KBM-7 (cell line): ENCODE measurements around the gene EBF4.

Experiments used
- DNase-seq: peaks from one replicate; pipeline ENCODE4 v3.0.0-alpha.2; 2015
- in situ Hi-C: fragments of 300-500 bp; cut with MboI; formaldehyde crosslinking; loops from 2 replicates; pipeline ENCODE4 v1.14.3; 2020; ENCODE audit warnings: low sequenced_read_pairs, low pct_unique_long_range_greater_than_20kb, mixed read lengths

Gene EBF4

DNA sequence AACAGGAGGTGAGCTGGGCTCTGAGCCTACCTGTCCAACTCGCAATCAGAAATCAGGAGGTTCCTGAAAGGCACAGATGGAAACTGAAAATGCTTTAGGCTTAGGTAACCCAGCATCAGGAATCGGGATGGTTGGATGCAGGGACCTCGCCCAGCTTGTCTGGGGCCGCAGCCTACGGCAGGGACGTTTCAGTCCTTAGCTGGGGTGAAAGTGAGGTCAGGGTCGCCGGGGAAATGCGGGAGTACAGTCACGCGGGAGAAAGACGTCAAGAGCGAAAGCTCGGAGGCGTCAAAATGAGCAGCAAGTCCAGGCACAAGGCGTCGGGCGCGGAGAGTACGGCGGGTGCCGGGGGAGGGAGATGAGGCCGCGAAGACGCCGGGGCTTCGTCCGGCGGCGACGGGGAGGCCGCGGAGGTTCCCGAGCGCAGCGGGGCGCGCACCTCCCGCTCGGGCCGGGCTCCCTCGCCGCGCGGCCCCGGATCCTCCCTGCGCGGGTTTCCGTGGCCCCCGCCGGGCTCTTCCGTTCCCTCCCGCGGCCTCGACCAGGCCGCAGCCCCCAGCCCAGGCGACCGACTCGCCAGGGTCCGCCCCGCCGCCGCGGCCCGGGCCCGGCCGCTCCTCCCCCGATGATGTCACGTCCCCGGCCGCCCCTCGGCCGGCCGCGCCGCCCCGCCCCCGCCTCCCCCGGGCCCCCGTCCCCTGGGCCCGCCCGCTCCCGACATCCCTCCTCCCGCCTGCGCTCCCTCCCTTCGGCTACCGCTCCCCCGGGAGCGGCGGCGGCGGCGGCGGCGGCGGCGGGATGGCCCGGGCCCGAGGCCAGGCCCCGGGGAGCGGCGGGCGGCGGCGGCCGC, at the start of gene EBF4:
TSS of gene EBF4 (plus strand) at position 745 of the 850 bp plus-strand sequence. CDS start 866 bp downstream, outside the sequence.
- DNase-seq: peak; percentile 25
- in situ Hi-C loops: no loop called here

DNA sequence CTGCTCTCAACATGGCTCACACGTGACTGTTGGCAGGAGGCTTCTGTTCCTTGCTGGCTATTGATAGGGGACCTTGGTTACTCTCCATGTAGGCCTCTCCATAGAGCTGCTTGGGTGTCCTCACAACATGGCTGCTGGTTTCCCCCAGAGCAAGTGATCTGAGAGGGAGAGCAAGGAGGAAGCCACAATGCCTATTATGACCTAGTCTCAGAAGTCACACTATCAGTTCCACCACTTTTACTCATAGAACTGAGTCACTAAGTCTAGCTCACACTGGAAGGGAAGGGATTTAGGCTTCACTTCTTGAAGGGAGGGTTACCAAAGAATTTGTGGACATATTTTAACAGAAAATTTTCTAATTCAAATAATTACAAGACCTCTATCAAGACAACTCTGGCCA, 48.9 kb upstream of the EBF4 start:
- in situ Hi-C loops: no loop called here
- no peak for DNase-seq

DNA sequence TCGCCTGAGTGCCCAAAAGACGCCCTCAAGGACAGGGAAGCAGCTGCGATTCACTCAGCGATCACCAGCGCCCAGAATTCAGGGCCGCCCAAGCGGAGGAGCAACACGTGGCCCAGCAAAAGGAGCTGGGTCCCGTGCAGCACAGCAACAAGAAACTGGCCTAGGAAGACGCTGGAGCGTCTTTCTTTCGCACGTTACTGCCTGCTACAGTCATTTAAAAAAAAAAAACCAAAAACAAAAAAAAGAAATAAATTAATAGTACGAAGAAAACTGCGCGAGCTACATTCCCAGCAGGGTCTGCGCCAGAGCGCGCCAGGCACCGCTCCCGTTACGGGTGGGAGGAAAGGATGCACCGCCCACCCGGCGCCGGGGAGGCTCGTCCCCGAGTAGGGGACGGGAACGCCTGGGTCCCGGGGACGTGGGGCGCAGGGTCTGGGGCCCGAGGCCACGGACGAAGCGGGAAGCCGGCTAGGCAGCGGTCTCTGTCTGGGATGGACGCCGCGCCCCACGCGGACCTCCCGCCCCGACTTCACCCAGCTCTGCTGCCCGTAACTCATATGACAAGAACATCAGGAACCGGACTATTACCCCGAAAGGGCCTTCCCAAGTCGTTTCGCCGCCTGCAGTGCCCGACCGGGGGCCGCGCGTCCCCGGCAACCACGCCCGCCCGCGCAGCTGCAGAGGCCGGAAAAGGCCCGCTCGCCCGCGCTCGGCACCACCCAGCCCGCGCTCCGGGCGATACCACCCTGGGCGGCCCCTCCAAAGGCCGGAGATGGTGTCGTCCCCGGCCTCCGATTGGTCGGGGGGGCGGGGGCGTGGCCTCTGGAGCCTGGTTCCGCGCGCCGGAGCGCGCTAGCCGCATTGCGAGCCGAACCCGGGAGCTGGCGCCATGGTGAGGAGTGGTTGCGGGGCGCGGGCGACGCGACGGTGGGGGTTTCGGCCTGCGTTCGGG, 40.5 kb upstream of the EBF4 start, which contains the start of gene NOP56:
TSS of gene NOP56 (plus strand) at position 861 of the 952 bp plus-strand sequence. CDS start at position 890, 29 bp downstream.
- DNase-seq: peak; percentile 94
- in situ Hi-C loops: no loop called here

- no peak for DNase-seq
These were observed 39.6 kb upstream of the EBF4 start for GRCh38 chr20:2652724-2653555.

GRCh38 chr20:2653556-2654383, 38.8 kb upstream of the EBF4 start:
- in situ Hi-C loops: no loop called here
- no peak for DNase-seq

More at GRCh38 chr20:2652724-2653555, 39.6 kb upstream of the EBF4 start:
- in situ Hi-C loops: no loop called here

DNA sequence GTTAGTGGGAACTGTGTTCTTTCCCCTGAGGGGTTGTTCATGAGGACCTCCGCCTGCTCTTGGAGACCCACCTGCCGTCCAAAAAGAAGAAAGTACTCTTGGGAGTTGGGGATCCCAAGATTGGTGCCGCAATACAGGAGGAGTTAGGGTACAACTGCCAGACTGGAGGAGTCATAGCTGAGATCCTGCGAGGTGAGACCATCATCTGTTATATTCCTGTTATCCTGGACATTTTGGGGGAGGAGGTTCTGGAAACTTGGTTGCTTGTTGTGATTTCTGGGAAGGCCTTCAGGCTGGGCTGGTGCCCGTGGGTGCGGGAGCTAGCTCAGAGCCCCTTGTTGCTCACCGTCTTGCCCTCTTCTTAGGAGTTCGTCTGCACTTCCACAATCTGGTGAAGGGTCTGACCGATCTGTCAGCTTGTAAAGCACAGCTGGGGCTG, 38.2 kb upstream of the EBF4 start:
- no peak for DNase-seq
- in situ Hi-C loops: no loop called here

DNA sequence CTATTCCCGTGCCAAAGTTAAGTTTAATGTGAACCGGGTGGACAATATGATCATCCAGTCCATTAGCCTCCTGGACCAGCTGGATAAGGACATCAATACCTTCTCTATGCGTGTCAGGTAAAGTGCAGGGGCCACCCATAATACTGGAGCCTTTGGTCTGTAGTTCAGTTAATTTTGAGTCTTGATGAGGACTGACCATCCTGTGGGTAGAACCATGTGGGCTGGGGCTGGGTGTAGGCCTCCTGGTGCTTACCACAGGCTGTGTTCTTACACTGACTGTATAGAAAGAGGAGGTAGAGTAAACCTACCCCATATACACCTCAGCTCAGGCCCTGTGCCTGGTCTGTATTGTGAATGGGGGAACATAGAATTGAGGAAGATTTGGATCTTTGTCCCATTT, 37.7 kb upstream of the EBF4 start:
- no peak for DNase-seq
- in situ Hi-C loops: no loop called here

- in situ Hi-C loops: no loop called here
- no peak for DNase-seq
These were observed 37.1 kb upstream of the EBF4 start for GRCh38 chr20:2655331-2656116.

- no peak for DNase-seq
- in situ Hi-C loops: no loop called here
These were observed 36.0 kb upstream of the EBF4 start for GRCh38 chr20:2656471-2657117.

DNA sequence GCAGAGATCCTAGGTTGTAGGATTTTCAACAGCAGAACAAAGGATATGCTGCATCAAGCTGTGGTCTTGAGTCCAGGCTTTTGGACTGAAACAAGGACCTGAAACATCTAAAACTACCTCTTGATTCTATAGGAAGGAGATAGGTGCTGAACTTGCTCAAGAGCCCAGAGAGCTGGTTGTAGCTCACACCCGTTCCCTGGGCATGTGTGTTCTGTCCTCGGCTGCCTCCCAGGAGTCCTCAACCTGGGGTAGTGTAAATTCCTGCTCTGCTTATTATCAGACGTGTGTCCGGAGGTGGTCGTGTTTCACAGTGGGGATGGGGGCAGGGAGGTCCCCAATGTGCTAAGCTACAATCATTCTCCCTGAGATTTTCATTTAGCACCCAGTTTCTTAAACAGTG, 35.3 kb upstream of the EBF4 start:
- in situ Hi-C loops: no loop called here
- no peak for DNase-seq

DNA sequence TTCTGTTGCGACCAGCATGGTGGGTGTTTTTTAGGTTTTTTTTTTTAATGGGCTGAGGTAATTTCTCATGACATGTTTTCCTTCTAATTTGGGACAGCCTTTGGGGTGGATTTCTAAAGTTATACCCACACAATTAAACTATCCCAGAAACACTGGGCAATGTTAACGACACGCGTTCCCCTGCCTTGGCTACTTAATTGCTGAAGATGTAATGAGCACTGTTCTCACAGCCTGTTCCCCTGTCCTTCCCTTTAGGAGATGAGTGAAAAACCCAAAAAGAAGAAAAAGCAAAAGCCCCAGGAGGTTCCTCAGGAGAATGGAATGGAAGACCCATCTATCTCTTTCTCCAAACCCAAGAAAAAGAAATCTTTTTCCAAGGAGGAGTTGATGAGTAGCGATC, 34.9 kb upstream of the EBF4 start:
- in situ Hi-C loops: no loop called here
- DNase-seq: no peak

GRCh38 chr20:2658414-2659354, 33.9 kb upstream of the EBF4 start:
- in situ Hi-C loops: no loop called here

DNA sequence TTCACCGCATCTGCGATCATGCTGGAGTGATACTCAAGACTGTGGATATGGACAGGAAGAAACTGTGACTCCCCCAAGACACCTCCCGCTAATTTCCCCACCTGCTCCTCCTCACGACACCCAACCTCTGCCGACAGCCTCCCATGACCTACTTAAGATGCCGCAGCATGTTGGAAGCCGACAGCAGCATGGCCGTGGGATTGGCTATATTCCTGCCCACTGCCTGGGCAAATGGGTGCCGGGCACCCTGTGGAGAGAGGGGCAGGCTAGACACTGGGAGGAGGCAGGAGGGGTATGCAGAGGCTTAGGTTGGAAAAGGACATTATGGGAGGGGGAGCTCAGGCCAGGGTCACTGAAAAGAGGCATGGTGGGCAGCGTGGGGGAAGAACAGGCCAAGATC, 33.0 kb upstream of the EBF4 start:
- in situ Hi-C loops: no loop called here
- DNase-seq: no peak

More at GRCh38 chr20:2658414-2659354, 33.9 kb upstream of the EBF4 start:
- DNase-seq: peak; percentile 38

- in situ Hi-C loops: no loop called here
- no peak for DNase-seq
These were observed 29.2 kb upstream of the EBF4 start for GRCh38 chr20:2663364-2663886.

- peak; percentile 96 for DNase-seq
- in situ Hi-C loops: no loop called here
These were observed 28.5 kb upstream of the EBF4 start, which contains the start of gene IDH3B for GRCh38 chr20:2663887-2664719. TSS of gene IDH3B (minus strand) at chr20:2664216. CDS start at chr20:2664188, 28 bp downstream.
